ENCODE measurements around the gene KIAA1143. TPM values are rescaled to one million over a fixed set of nuclear protein-coding genes. Genes with fewer than 3 reads are reported as not detected.

Gene KIAA1143
- total and polyA plus RNA-seq, 2 of the 13 experiments (the other 11 are each of a cell fraction or from before 2014, with no cell fraction given) = 9.9 to 27.2 TPM

GRCh38 chr3:44761101-44761423 is 357 bp downstream of the KIAA1143 start:
- DNase-seq (ENCODE audit: low spot score) (no peak), FAIRE-seq (no peak), ATAC-seq (peak; percentile 8; the same call in 2 of the 3 replicates)
- Histone ChIP-seq H3K27me3 (ENCODE audit: control insufficient read depth in 1 of 2, insufficient read depth in 2 of 2, low read length in 2 of 2) (no peaks in the 10 kb centered on the region; a peak in 2 of 5 replicates), H3K27ac (ENCODE audit: extremely low read length, insufficient read depth, low read length) (peak overlapping the region; percentile 79), H3K36me3 (replicated peaks in 1 of 2; ENCODE audit: control insufficient read depth in 1 of 2, insufficient read depth in 2 of 2, low read length in 2 of 2) (peaks cover 1 to 18% of the 10 kb centered on the region in 2 experiments; a peak in 4 of 5 replicates), H3K9me3 (ENCODE audit: low read length) (no peaks in the 10 kb centered on the region), H3K4me1 (ENCODE audit: insufficient read depth, low read length) (peaks cover 40% of the 10 kb centered on the region), H3K4me2 (ENCODE audit: low read depth, low read length) (peak overlapping the region; percentile 80), H2AFZ (ENCODE audit: low read length) (peak overlapping the region; percentile 69), H3K79me2 (ENCODE audit: insufficient read depth, low read length) (peaks cover 50% of the 10 kb centered on the region), H3K4me3 (replicated peaks in 1 of 3; ENCODE audit: insufficient read depth in 1 of 3, low read depth in 2 of 3, low read length in 3 of 3) (peak overlapping the region; percentile 61 to 94 (median 88)), H3K9ac (ENCODE audit: insufficient read depth, low read depth, low read length) (peak overlapping the region; percentile 98), H4K20me1 (ENCODE audit: insufficient read depth, low read length) (no peaks in the 10 kb centered on the region)
- in situ Hi-C loops (cut with HindIII; ENCODE audit: extremely low pct_ligation_motif_present, low pct_unique_long_range_greater_than_20kb) (no loop called here), intact Hi-C loops (cut with micrococcal nuclease; ENCODE audit: unreplicated experiment) (loop anchor here (2.0 to 10.0 kb wide), 2 partner anchors 32 to 226 kb away; partner anchors contain the start of gene ZNF501)
- WGBS (ENCODE audit: low lambda C conversion rate) = 0% methylated on average over 8 of the region's 15 CpGs
- TF ChIP-seq SMYD3 (CRISPR knock-in tag; IDR thresholded peaks at IDR 0.05) (no peak), ZZZ3 (CRISPR knock-in tag; IDR thresholded peaks at IDR 0.05; ENCODE audit: borderline replicate concordance) (0 out of 2 replicates have a peak, but pooled peaks have one; percentile 14), GATAD2A (CRISPR knock-in tag; IDR thresholded peaks at IDR 0.05) (no peak), ZNF317 (CRISPR knock-in tag; IDR thresholded peaks at IDR 0.05) (peak; percentile 29; the same call in 1 of the 2 replicates), ZBTB37 (CRISPR knock-in tag; IDR thresholded peaks at IDR 0.05) (no peak), ZNF354B (CRISPR knock-in tag; IDR thresholded peaks at IDR 0.05) (0 out of 2 replicates have a peak, but pooled peaks have one; percentile 5), ZNF850 (CRISPR knock-in tag; conservative IDR thresholded peaks at IDR 0.05) (0 out of 2 replicates have a peak, but pooled peaks have one; percentile 50), CEBPZ (IDR thresholded peaks at IDR 0.05; ENCODE audit: low read length) (no peak)
- ChIA-PET CTCF (ENCODE audit: low intra/inter-chr PET ratio, low total read pairs) (no interaction called here), POLR2A (interaction anchor here (1.0 to 2.9 kb wide), 2 partner anchors 31 to 423 kb away, joined by 3 to 26 read pairs; partner anchors contain the start of gene ZNF501)
- TSS peak; percentile 72 for BruUV-seq (replicated peaks)

Data from HepG2 (cell line).